Common myeloid progenitor, CD34-positive (primary cell): ENCODE data around the gene GOLGA5.

ENCODE experiments used
- CTCF ChIA-PET: fragments of 350-600 bp; sonication (Branson Sonifier 250); formaldehyde crosslinking; loops from one replicate; lab custom pipeline; 2021; ENCODE audit warnings: antibody characterized with exemption; lab: Charles Lee
- POLR2A ChIA-PET: fragments of 350-600 bp; sonication (Branson Sonifier 250); formaldehyde crosslinking; loops from one replicate; lab custom pipeline; 2021; ENCODE audit warnings: antibody characterized with exemption; lab: Charles Lee
- DNase-seq, 3 donors: peaks; one replicate each; pipeline versions ENCODE4 v3.0.0 to v3.0.0-alpha.2; 2013
- H3K27ac ChIP-seq, 2 experiments: 1 replicate in 1 of 2; 2 replicates in 1 of 2; pipeline ENCODE4 v1.7.0; 2013; ENCODE audit warnings: inconsistent platforms in 2 of 2, low read length in 2 of 2, mild to moderate bottlenecking in 2 of 2, low read depth in 1 of 2, moderate library complexity in 1 of 2; ENCODE audit not compliant: severe bottlenecking in 2 of 2, insufficient read depth in 1 of 2, poor library complexity in 1 of 2
- H3K27me3 ChIP-seq, 5 experiments: replicated peaks in 2 of 5; 1 replicate in 3 of 5; 2 replicates in 2 of 5; pipeline versions ENCODE4 v1.6.1 to v1.7.0; 2013; ENCODE audit warnings: low read length in 4 of 5, mild to moderate bottlenecking in 2 of 5, moderate library complexity in 2 of 5, inconsistent platforms in 1 of 5; ENCODE audit not compliant: insufficient read depth in 5 of 5, control insufficient read depth in 4 of 5
- H3K36me3 ChIP-seq, 4 experiments: 1 replicate in 2 of 4; 2 replicates in 2 of 4; pipeline versions ENCODE4 v1.6.1 to v1.7.0; 2013; ENCODE audit warnings: low read length in 3 of 4, control low read depth in 1 of 4, mild to moderate bottlenecking in 1 of 4; ENCODE audit not compliant: control insufficient read depth in 4 of 4, insufficient read depth in 4 of 4
- H3K4me1 ChIP-seq, 4 experiments: 1 replicate in 3 of 4; 2 replicates in 1 of 4; pipeline versions ENCODE4 v1.6.1 to v1.7.1; 2013; ENCODE audit warnings: low read length in 3 of 4, mild to moderate bottlenecking in 3 of 4, control low read depth in 1 of 4, inconsistent platforms in 1 of 4, moderate library complexity in 1 of 4; ENCODE audit not compliant: control insufficient read depth in 4 of 4, insufficient read depth in 4 of 4; ENCODE audit errors: control extremely low read depth in 1 of 4
- H3K4me3 ChIP-seq, 7 experiments: 1 replicate in 4 of 7; 2 replicates in 3 of 7; pipeline versions ENCODE4 v1.5.1 to v1.7.0; 2013; ENCODE audit warnings: mild to moderate bottlenecking in 7 of 7, low read length in 6 of 7, moderate library complexity in 6 of 7, inconsistent platforms in 2 of 7, low read depth in 2 of 7, control low read depth in 1 of 7; ENCODE audit not compliant: insufficient read depth in 4 of 7, control insufficient read depth in 1 of 7; ENCODE audit errors: extremely low read depth in 1 of 7
- H3K9me3 ChIP-seq, 5 experiments: 1 replicate in 4 of 5; 2 replicates in 1 of 5; pipeline versions ENCODE4 v1.6.1 to v1.7.1; 2013; ENCODE audit warnings: low read length in 4 of 5, mild to moderate bottlenecking in 2 of 5, inconsistent platforms in 1 of 5, low read depth in 1 of 5, moderate library complexity in 1 of 5; ENCODE audit not compliant: control insufficient read depth in 4 of 5, insufficient read depth in 2 of 5; ENCODE audit errors: control extremely low read depth in 1 of 5
- WGBS: methylation state at CpG from one replicate; pipeline ENCODE4 v1.1.5; 2013; ENCODE audit not compliant: insufficient coverage; 5-methylcytosine and 5-hydroxymethylcytosine counted together

GOLGA5 gene

GRCh38 chr14:92785667-92786426 is 8.3 kb upstream of the GOLGA5 start:
- Histone ChIP-seq H3K4me3 (no peak overlapping the region), H3K9me3 (peaks cover 0 to 24% (median 8%) of the 10 kb centered on the region in 5 experiments), H3K27me3 (no peaks in the 10 kb centered on the region), H3K27ac (peak overlapping the region in 1 of 2 experiments; percentile 3), H3K36me3 (no peaks in the 10 kb centered on the region), H3K4me1 (peaks cover 0 to 6% (median 2%) of the 10 kb centered on the region in 4 experiments)
- WGBS = 74% methylated on average over 6 of the region's 6 CpGs
- DNase-seq = peak; percentile 15 to 60 (median 60)
- ChIA-PET POLR2A (no interaction called here), CTCF (interaction anchor here (0.9 to 17.1 kb wide), 7 partner anchors 14 to 166 kb away, joined by 3 to 317 read pairs (median 4); no protein-coding TSS in a partner anchor)

DNA sequence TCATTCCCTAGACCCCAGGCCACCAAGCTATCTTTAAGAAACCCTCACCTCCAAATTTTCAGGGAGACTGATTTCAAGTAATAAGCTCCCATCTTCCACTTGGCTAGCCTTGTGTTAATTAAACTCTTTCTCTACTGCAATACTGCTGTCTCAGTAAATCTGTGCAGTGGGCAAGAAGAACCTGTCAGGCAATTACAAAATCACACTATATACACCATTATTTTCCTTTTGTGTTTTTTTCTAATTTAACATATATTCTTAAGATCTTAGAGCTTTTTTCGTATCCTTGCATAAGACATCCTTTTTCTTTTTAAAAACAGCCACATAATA is 7.7 kb upstream of the GOLGA5 start:
- no peak for DNase-seq
- Histone ChIP-seq H3K27me3 (no peaks in the 10 kb centered on the region), H3K27ac (peak overlapping the region in 1 of 2 experiments; percentile 3), H3K9me3 (peaks cover 0 to 27% (median 12%) of the 10 kb centered on the region in 5 experiments), H3K4me3 (no peak overlapping the region), H3K4me1 (peaks cover 0 to 6% (median 2%) of the 10 kb centered on the region in 4 experiments), H3K36me3 (no peaks in the 10 kb centered on the region)
- no CpG with 5 or more reads among the region's 1 CpG for WGBS
- CTCF ChIA-PET = interaction anchor here (0.9 to 17.1 kb wide), 7 partner anchors 56 to 167 kb away, joined by 3 to 317 read pairs (median 4); no protein-coding TSS in a partner anchor
- POLR2A ChIA-PET = no interaction called here

DNA sequence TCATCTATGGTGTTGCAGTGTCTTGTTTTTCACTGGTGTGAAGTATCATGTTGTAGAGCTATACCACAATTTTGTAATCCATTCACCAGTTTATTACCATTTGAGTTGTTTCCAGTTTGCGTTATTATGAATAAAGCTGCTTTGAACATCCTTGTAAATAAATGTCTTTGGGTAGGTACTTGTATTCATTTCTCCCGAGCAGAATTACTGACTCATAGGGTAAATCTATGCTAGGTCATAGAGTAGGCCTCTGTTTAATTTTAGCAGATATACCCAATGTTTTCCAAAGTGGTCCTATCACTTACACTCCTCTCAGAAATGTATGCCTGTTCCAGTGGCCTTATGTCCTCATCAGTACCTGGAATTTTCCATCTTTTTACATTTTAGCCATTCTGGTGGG is 6.6 kb upstream of the GOLGA5 start:
- Histone ChIP-seq H3K4me3 (no peak overlapping the region), H3K27me3 (no peaks in the 10 kb centered on the region), H3K9me3 (peaks cover 0 to 27% (median 12%) of the 10 kb centered on the region in 5 experiments), H3K36me3 (no peaks in the 10 kb centered on the region), H3K4me1 (peaks cover 0 to 6% (median 2%) of the 10 kb centered on the region in 4 experiments), H3K27ac (no peak overlapping the region)
- WGBS = 83% methylated on average over 1 of the region's 2 CpGs
- DNase-seq = no peak
- POLR2A ChIA-PET = no interaction called here
- CTCF ChIA-PET = interaction anchor here (1.3 to 17.1 kb wide), 5 partner anchors 15 to 99 kb away, joined by 3 to 317 read pairs (median 5); no protein-coding TSS in a partner anchor

DNA sequence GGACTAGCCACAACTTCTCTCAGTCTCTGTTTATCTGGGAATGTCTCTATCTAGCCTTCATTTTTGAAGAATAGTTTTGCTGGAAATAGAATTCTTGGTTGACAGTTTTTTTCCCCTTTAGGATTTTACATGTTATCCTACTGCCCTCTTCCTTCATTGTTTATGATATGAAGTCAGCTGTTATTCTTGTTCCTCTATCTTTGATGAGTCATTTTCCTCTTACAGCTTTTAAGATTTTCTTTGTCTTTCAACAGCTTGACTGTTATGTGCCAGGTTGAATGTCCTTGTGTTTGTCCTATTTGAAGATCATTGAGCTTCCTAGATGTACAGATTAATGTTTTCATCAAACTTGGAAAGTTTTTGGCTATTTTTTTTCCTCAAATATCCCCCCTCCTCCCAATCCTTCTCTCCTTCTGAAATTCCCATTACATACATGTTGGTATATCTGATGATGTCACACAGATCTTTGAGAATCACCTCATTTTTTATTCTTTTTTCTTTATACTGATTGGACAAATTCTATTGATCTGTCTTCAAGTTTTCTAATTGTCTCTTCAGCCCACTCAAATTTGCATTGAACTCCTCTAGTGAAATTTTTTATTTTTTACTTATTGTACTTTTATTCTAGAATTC is 4.5 kb upstream of the GOLGA5 start:
- no peaks in the 10 kb centered on the region for H3K27me3 ChIP-seq
- ChIA-PET CTCF (interaction anchor here (17.1 kb wide), 1 partner anchor 74 kb away, joined by 317 read pairs; no protein-coding TSS in a partner anchor), POLR2A (interaction anchor here (0.8 kb wide), 1 partner anchor 75 kb away, joined by 3 read pairs; no protein-coding TSS in a partner anchor)
- DNase-seq = peak in 2 of 3 donors; percentile 32 to 35
- H3K4me3 ChIP-seq = no peak overlapping the region
- H3K27ac ChIP-seq = no peak overlapping the region
- H3K36me3 ChIP-seq = no peaks in the 10 kb centered on the region
- H3K9me3 ChIP-seq = peaks cover 0 to 27% (median 12%) of the 10 kb centered on the region in 5 experiments
- H3K4me1 ChIP-seq = peaks cover 6 to 14% (median 10%) of the 10 kb centered on the region in 4 experiments

DNA sequence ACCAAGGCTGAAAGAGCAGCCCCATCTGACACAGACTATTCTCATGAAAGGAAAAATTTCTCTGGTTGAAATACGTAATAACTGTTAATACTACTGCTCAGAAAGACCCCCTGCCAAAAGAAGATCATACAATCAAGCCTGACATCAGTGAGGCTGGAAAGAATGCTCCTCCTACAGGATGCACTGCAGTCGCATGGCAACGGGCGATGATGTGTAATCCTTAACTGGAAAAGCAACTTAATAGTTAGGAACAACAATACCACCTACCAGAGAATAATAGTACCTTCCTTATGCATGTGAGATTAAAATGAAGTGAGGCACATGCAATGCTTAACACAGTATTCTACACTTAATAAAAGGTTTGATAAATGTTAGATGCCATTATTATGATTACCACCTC is 1.2 kb upstream of the GOLGA5 start:
- no peaks in the 10 kb centered on the region for H3K27me3 ChIP-seq
- WGBS = no CpG with 5 or more reads among the region's 4 CpGs
- POLR2A ChIA-PET = no interaction called here
- DNase-seq = no peak
- H3K4me1 ChIP-seq = peaks cover 16 to 22% (median 19%) of the 10 kb centered on the region in 4 experiments
- peaks cover 0 to 8% (median 4%) of the 10 kb centered on the region in 4 experiments for H3K36me3 ChIP-seq
- peaks cover 0 to 24% (median 12%) of the 10 kb centered on the region in 5 experiments for H3K9me3 ChIP-seq
- H3K4me3 ChIP-seq = no peak overlapping the region
- CTCF ChIA-PET = interaction anchor here (0.7 to 17.1 kb wide), 2 partner anchors 13 to 78 kb away, joined by 3 to 317 read pairs; no protein-coding TSS in a partner anchor
- no peak overlapping the region for H3K27ac ChIP-seq

- Histone ChIP-seq H3K27ac (peak overlapping the region; percentile 93 to 97), H3K4me1 (peaks cover 16 to 22% (median 19%) of the 10 kb centered on the region in 4 experiments), H3K36me3 (peaks cover 0 to 20% (median 9%) of the 10 kb centered on the region in 4 experiments), H3K9me3 (peaks cover 0 to 10% (median 5%) of the 10 kb centered on the region in 5 experiments), H3K27me3 (no peaks in the 10 kb centered on the region), H3K4me3 (peak overlapping the region; percentile 88 to 98 (median 94))
- WGBS = 0% methylated on average over 12 of the region's 20 CpGs
- ChIA-PET CTCF (interaction anchor here (17.1 kb wide), 1 partner anchor 79 kb away, joined by 317 read pairs; no protein-coding TSS in a partner anchor), POLR2A (interaction anchor here (1.0 kb wide), 1 partner anchor 44 kb away, joined by 3 read pairs; no protein-coding TSS in a partner anchor)
- DNase-seq = no peak
These were observed 439 bp downstream of the GOLGA5 start for GRCh38 chr14:92794547-92794941.
